KG1 (cell line): ENCODE results near the gene CCND1.
A peak's percentile ranks its signal among the peaks of the same experiment; 100 is the strongest.
"Not testable (repeated sequence)": the region's sequence is repeated elsewhere in the genome, so short reads cannot be mapped to it uniquely, and the experiment has no call there.

Experiments
- DNase-seq: peaks from one replicate; lab custom pipeline; 2025; lab: John Stamatoyannopoulos, UW

The CCND1 gene

DNA sequence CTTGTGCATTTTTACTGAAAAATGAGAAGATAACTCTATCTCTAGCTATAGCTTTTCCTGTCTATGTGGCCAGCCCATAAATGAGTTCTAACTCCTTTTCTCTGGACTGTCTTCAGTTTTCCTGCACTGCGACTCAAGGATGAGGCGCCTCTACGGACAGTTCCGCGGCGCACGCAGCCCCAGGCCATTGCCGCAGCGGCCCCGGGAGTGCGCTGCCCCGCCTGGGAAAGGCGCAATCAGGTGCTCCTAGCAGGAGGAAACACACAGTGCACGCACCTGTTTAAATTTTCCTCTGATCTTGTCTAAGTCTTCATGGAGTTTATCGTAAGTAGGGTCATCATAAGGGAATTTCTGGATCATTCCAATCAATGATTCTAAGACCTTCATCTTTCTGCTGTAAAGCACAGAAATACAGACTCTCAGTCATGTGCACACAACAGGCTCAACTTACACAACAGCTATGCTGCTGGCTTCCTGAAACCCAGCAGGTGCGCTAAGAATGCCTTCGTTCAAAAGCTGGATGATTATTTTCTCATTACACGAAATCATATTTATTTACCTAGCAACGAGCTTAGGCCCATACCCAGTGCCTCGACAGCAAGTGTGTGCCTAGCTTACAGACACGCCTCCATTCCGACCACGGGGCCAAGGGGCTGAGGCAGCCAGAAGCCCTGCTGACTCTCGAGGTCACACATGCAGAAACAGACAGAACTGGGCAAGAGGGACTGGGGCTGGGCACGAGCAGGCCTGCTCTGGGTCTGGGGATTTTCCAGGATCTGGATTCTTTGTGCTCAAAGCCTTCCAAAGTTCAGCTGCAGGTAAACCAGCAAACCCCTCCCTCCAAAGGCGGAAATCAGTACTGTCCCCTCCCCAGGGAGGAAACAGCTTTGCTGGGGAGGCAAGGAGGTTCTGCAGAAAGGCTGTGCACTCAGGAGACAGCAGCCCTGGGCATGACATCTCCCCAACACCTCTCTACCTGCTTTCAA lies 27.0 kb downstream of the CCND1 start:
- DNase-seq: no peak

DNA sequence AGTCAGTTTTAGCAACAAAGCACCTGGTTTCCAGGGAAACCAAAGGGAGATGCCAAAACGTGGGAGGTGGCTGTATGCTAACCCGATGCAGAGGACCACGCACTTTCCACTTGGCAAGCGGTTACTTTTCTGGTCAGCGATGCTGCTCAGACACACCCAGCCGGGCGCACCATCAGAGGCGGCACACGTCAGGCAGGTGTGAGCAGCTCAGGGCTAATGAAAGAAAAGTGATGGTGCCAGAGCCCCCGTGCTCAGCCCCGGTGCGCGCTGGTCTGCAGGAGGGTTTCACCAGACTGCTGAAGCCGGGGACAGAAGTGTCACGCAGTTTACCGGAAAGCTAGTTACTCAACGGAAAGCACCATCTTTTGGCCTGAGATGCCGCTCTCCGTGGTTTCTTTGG lies 28.5 kb downstream of the CCND1 start:
- DNase-seq: no peak

DNA sequence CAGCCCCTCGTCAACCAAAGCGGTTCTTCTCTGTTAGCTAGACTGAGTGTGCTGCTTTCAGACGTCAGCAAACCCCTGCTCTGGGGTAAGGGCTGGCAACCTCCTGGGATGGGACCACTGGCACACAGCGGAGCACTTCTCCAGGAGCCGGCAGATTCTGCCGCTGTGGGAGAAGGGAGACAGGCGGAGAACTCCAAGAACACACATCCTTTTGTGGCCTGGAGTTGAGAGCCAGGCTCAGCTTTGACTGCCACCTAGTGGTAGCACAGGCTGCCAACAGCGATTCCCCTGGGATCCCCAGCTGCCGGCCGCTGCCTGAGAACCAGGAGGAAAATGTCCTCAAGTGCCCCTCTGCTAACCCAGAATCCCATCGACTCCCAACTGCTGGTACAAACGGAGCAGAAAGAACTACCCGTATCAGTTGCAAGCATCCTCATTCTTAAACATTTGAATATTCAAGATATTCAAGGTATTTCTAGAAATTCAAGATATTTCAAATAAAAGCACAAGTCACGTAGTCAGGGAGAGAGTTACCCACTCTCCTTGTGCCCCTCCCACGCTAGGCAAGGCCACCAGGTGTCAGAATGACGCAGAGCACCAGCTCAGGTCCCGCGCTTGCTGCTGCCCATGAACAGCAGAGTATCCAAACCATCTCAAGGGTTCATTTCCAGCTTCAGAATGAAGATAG lies 29.3 kb downstream of the CCND1 start:
- DNase-seq: peak; percentile 56

DNA sequence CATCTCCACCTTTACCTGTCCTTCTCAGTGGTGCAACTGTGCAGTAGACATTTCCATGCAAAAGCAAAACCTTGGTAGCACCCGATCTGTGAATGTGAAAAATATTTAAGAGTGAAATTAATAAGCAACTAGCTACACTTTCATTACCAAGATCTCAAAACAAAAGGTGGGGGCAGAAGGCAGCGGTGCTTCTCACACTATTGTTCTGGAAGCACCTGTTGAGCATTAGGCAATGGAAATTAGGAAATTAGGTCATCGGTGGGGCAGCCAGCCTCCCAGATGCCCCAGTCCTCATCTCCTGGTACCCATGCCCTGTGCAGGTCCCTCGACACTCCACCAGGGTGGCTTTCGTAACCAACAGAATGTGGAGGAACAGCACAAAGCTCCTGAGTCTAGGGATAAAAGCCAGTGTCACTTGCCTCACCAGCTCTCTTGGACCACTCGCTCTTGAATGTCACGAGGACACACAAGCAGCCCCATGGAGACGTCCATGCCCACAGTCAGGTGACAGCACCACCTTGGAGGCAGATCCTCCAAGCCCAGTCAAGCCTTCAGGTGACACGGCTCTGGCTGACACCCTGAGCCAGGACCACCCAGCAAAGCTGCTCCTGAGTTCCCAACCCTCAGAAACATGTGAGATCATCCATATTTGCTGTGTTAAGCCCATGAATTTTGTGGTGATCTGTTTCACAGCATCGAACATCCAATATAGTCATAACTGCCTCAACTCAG lies 30.9 kb downstream of the CCND1 start:
- no peak for DNase-seq

DNA sequence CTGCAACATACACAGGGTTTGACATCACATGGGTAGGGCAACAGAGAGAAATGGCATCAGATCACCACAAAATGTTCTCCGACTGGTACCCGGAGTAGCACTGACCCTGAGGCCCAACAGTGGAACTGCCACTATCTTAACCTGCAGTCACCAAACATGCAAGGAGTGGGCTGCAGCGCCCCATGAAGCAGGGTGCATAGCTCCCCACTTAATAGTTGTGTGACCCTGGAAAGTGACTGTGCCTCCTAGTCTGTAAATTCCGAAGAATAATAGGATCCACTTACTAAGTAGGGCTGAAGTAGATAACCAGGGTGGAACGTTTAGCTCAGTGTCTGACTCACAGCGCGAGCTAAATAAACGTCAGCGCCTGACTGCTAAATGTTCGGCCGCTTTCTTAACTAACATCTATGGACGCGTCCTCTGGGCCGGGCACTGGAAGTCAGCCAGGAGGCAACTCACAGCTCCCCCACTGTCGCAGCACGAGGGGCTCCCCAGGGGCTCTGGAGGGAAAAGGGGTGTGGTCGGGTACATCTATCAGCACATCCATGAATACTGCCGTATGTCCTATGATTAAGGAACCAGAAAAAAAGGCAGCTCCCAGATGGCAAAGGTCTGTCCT lies 33.4 kb downstream of the CCND1 start:
- DNase-seq: no peak

DNA sequence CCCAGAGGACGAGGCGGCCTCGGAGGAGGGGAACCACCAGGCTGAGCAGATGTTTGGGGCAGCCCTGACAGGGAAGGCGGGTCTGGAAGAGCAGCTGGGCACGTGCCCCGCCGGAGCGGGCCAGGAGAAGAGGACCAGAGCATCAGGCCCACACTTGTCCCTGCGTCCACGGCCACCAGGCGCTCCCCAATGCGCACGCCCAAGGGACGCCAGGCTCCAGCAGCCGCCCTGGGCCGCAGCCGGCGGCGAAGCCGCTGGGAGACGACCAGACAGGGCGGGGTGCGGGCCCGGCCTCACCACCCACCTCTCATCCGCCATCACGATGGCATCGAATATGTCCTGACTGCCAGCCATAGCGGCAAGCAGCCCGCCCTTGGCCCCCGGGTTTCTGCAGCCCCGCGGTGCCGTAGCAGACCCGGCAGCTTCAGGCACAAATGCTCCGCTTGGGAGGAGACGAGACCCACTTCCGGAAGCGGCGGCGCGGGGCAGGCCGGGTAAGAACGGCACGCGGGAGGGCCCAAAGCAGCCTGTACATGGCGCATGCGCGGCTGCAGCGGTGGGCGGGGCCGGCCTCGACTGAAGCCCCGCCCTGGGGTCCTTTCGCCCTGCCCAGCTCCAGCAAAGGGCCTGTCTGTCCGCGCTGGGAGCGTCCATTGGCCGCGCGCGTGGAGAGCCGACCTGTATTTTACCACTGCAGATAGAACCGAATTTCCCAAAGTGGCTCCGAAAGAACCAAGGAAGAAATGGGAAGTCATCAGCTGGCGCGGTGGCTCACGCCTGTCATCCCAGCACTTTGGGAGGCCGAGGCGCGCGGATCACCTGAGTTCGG lies 34.1 kb downstream of the CCND1 start, which contains the start of gene LTO1:
Gene LTO1, minus strand, starts transcription at position 468 of the 829 bp plus-strand sequence. Its CDS starts 114 bp downstream, at position 354.
- DNase-seq: peak; percentile 97

DNA sequence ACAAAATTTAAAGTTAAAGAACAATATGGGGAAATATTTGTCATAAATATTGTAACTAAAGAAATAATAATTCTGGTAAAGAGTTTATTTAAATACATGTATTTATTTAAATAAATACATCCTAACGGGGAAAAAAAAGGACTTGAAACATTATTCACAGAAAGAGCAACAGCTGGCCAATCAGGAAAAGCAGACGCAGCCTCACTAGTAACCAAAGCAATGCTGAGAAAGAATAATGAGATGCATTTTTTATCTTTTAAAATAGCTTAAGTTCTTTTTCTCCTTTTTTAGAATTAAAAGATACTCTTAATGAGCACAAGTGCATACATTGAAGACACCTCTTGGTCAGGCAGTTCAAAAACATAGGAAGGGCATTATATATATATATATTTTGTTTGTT lies 36.8 kb downstream of the CCND1 start:
- no peak for DNase-seq

DNA sequence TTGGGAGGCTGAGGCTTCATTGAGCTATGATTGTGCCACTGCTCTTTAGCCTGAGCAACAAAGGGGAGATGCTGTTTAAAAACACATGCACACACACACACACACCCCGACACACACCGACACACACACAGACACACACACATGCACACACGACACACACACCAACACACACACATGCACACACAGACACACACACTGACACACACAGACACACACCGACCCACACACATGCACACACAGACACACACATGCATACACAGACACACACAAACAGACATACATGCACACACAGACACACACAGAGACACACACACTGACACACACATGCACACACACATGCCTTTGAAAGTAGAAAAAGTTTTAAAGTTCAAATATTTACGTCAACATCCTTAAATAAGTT lies 39.7 kb downstream of the CCND1 start:
- DNase-seq: no peak

DNA sequence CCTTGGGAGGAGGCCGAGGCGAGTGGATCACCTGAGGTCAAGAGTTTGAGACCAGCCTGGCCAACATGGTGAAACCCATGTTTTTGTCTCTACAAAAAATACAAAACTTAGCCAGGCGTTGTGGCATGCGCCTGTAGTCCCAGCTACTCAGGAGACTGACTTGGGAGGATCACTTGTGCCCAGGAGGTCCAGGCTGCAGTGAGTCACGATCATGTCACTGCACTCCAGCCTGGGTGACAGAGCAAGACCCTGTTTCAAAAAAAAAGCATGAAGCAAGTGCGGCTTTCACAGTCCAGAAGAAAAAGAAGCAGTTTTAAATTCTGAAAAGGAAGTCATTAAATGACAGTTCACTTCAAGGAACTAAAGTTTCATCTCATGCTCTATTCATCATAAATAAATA lies 41.3 kb downstream of the CCND1 start:
- no peak for DNase-seq

DNA sequence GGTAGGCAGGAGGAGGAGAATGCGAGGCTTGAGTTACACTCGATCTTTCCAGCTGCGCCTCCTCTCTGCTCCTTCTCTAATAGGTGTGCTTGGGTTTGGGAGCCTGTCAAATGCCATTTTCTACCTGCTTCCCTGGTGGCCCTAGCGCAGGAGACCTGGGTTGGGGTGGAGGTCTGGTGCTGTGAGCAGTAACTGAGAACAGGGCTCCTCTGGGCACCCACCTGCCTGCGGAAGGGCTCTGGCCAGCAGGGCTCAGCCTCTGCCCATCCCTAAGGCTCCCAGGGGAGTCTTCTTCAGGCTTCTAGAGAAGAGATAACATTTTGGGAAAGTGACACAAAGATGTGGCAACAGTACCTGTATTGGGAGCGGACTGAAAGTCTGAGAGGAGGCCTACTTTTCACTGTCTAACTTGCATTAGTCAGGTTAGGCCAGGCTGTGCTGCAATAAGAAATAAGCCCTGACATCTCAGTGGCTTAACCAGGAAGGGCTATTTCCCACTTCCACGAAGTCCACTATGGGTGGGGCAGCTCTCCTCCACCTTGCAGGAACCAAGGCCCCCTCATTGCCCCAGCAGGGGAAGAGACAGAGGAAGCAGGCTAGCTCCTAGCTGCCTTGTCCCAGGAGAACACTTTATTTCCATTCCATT lies 41.8 kb downstream of the CCND1 start:
- DNase-seq: no peak

DNA sequence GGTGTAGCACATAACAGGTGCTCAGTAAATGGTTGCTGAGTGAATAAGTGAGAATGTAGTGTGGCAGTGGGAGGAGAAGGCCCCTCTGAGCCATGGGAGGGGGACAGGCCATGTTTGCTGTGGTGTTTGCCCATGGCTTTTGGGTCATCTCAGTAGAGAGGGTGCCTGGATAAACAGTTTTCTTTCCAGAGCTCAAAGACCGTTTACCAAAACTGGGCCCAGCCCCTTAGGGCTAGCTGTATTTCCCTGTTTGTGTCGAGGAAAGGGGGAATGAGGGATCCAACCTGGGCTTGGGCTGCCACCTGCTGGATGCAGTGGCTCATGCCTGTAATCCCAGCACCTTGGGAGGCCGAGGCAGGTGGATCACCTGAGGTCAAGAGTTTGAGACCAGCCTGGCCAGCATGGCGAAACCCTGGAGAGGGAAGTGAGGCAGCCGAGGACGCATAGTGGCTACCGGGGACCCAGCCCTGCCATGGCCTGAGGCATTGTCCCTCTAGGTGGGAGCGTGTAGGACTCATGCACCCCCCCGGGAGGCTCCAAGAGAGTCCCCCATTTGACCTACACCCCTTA lies 42.9 kb downstream of the CCND1 start:
- no peak for DNase-seq

DNA sequence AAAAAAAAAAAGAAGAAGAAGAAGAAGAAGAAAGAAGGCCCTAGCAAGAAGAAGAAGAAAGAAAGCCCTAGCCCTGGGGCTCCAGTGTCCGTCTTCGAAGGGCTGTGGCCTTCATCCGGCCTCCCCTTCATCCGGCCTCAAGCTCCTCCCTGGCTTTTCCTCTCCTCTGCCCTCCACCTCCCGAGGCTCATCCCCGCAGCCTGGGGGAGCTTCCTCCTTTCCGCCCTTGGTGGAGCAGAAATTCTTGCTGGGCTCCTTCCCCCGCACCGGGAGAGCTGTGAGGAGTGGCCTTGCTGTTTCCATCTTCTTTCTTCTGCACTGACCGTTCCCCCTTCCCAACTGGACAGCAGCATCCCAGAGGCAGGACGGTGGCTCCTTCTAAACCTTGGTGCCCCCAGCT lies 43.7 kb downstream of the CCND1 start:
- DNase-seq: no peak

DNA sequence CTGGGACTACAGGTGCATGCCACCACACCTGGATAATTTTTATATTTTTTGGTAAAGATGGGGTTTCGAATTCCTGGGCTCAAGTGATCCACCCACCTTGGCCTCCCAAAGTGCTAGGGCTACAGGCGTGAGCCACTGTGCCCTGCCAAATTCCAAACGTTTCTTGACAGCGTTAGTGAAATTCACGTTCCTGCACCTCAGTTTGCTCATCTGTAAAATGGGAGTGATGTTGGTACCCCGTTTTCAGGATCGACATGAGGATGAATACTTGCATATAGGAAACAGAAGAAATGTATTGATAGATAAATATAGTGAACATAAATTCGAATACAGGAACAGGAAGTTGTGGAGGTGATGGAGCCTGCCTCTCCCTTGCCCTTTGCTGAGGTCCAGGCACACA lies 44.4 kb downstream of the CCND1 start:
- no peak for DNase-seq

DNA sequence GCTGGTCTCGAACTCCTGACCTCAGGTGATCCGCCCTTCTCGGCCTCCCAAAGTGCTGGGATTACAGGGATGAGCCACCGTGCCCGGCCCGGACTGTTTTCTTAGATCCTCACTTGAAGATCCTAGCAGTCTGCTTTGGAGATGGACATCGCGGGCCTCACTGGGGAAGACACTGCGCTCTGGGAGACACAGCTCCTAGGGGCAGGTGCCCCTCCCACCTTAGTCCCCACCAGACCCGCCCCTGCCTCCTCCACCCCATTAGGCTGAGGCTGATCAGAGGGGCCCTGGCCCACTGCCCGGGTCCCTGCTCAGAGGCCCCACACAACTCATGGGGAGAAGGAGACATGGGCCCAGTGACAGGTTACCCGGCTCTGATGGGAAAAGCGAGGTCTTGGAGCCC lies 45.5 kb downstream of the CCND1 start:
- no peak for DNase-seq

DNA sequence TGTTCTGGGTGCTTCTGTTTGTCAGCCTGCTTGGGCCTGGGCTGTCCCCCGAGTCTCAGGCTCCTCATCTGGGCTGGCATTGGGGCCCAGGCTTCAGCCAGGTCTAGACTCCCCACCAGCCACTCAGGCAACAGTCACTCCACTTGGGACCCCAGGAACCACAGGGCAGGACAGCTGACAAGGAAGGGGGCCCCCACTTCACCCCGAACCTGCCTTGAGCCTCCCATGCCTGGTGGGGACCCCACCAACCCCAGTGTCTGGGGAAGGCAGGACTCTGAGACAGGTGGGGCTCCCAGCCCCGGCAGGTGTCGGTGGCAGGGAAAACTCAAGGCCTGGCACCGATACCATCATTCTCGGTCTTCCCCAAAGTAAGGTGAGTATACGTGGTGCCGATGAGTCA lies 45.9 kb downstream of the CCND1 start:
- DNase-seq: no peak

DNA sequence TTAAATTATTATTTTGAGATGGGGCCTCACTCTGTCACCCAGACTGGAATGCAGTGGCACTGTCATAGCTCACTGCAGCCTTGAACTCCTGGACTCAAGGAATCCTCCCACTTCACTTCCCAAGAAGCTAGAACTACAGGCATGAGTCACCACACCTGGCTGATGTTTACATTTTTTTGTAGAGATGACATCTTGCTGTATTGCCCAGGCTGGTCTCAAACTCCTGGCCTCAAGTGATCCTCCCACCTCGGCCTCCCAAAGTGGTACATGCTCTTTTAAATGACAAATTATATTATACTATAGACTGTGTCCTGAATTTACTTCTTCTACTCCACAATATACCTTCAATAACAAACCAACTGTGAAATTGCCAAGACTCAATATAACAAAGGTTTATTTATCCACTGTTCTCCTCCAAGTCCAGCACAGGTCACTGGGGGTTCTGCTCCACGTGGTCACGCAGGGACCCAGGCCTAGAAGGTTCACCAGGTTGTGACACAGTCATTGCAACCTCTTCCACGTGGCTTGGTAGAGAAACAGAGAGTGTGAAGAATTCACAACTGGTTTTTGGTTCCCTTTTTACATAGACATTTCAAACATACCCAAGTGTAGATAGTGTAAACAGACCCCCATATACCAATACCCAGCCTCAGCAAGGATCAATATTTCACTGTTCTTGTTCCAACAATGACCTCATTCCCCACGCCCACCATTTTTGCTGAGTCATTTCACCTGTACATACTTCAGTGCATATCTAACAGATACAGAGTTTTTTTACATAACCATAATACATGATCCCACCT lies 47.2 kb downstream of the CCND1 start:
- not testable (repeated sequence) for DNase-seq

DNA sequence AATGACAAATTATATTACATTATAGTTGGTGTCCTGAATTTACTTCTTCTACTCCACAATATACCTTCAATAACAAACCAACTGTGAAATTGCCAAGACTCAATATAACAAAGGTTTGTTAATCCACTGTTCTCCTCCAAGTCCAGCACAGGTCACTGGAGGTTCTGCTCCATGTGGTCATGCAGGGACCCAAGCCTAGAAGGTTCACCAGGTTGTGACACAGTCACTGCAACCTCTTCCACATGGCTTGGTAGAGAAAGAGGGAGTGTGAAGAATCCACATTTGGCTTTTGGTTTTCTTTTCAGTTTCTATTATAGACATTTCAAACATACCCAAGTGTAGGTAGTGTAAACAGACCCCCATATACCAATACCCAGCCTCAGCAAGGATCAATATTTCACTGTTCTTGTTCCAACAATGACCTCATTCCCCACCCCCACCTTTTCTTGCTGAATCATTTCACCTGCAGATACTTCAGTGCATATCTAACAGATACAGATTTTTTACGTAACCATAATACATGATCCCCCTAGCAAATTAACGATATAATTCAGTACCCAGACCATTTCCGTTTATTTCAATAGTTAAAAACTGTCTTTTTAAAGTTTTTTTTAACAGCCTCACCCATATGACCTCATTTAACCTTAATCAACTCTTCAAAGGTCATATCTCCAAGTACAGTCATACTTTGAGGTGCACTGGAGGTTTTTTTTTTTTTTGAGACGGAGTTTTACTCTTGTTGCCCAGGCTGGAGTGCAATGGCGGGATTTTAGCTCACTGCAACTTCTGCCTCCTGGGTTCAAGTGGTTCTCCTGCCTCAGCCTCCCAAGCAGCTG lies 48.7 kb downstream of the CCND1 start:
- no peak for DNase-seq

DNA sequence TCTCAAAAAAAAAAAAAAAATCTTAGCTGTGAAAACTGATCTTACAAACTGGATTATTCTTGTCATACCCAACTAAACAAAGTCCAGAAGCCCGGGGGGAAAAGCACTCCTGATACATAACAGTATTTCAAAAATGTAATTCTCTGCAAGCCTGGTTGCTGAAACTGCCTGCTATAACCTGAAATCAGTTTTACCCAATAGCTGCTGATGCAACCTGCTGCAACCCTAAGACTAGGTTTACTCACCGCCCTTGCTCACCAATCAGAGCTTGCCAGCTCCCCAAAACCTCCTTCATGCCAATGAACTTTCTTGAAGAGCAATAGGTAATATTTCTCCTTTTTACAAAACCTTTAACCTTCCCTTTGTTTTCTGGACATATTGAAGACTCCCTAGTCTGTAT lies 50.5 kb downstream of the CCND1 start:
- no peak for DNase-seq

DNA sequence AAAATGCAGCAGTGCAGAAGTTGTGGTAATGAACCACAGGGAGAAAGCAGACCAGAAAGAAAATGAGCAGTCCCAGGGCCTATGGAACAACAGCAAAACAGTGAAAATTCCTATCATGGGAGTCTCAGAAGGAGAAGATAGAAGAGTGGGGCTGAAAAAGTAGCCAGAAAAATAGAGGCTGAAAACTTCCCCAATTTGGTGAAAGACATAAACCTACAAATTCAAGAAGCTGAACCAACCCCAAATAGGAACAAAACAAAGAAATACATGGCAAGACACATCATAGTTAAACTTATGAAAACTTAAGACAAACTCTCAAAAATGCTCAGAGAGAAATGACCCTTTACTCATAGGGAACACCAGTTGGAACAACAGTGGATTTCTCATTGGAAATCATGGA lies 51.5 kb downstream of the CCND1 start:
- DNase-seq: no peak
